Neuronal stem cell (in vitro differentiated cells): Measurements from ENCODE around the gene YAF2.

Source experiments
- DNase-seq: peaks from one replicate; pipeline ENCODE4 v3.0.0-alpha.2; 2013; ENCODE audit warnings: low spot score
- H2AFZ ChIP-seq: one replicate; pipeline ENCODE4 v1.6.1; 2013; ENCODE audit warnings: mild to moderate bottlenecking, low read length, inconsistent platforms
- H2AK5ac ChIP-seq: 2 replicates; pipeline ENCODE4 v1.6.1; 2013; ENCODE audit warnings: low read depth, mild to moderate bottlenecking, inconsistent platforms, low read length, moderate library complexity, mixed read lengths
- H2BK120ac ChIP-seq: 2 replicates; pipeline ENCODE4 v1.6.1; 2013; ENCODE audit warnings: low read depth, mild to moderate bottlenecking, inconsistent platforms, low read length, moderate library complexity, mixed read lengths
- H2BK12ac ChIP-seq: one replicate; pipeline ENCODE4 v1.6.1; 2013; ENCODE audit warnings: low read length, inconsistent platforms
- H2BK15ac ChIP-seq: 2 replicates; pipeline ENCODE4 v1.6.1; 2013; ENCODE audit warnings: mild to moderate bottlenecking, low read length, inconsistent platforms, mixed read lengths
- H2BK5ac ChIP-seq: one replicate; pipeline ENCODE4 v1.6.1; 2013; ENCODE audit warnings: inconsistent platforms, mild to moderate bottlenecking, low read length, moderate library complexity
- H3K14ac ChIP-seq: one replicate; pipeline ENCODE4 v1.6.1; 2013; ENCODE audit warnings: low read length, inconsistent platforms
- H3K18ac ChIP-seq: 2 replicates; pipeline ENCODE4 v1.6.1; 2013; ENCODE audit warnings: low read length, inconsistent platforms
- H3K23ac ChIP-seq: 2 replicates; pipeline ENCODE4 v1.6.1; 2013; ENCODE audit warnings: low read depth, mild to moderate bottlenecking, mixed read lengths, low read length, inconsistent platforms; ENCODE audit not compliant: poor library complexity
- H3K27ac ChIP-seq: replicated peaks from 3 replicates; pipeline ENCODE4 v1.5.1; 2013; ENCODE audit warnings: low read length, inconsistent platforms
- H3K27me3 ChIP-seq, 3 experiments: 2 replicates each; pipeline ENCODE4 v1.6.1; 2013; ENCODE audit warnings: low read length in 3 of 3, mild to moderate bottlenecking in 2 of 3, inconsistent platforms in 1 of 3, low read depth in 1 of 3, mixed read lengths in 1 of 3, moderate library complexity in 1 of 3; ENCODE audit not compliant: control insufficient read depth in 3 of 3, insufficient read depth in 3 of 3
- H3K36me3 ChIP-seq, 2 donors: replicated peaks in 1 of 2; 2 replicates each; pipeline ENCODE4 v1.6.1; 2013; ENCODE audit warnings: low read length in 2 of 2; ENCODE audit not compliant: control insufficient read depth in 2 of 2, insufficient read depth in 2 of 2
- H3K4ac ChIP-seq: 2 replicates; pipeline ENCODE4 v1.6.1; 2013; ENCODE audit warnings: inconsistent platforms, mild to moderate bottlenecking, low read length, moderate library complexity
- H3K4me1 ChIP-seq, 2 donors: 1 replicate in 1 of 2; 2 replicates in 1 of 2; pipeline ENCODE4 v1.6.1; 2013; ENCODE audit warnings: low read length in 2 of 2, low read depth in 1 of 2; ENCODE audit not compliant: control insufficient read depth in 2 of 2, insufficient read depth in 1 of 2
- H3K4me2 ChIP-seq: one replicate; pipeline ENCODE4 v1.6.1; 2013; ENCODE audit warnings: mild to moderate bottlenecking, low read length, inconsistent platforms; ENCODE audit not compliant: insufficient read depth, poor library complexity, severe bottlenecking
- H3K4me3 ChIP-seq, 2 donors: 2 replicates each; pipeline ENCODE4 v1.5.1; 2013; ENCODE audit warnings: low read length in 2 of 2, mild to moderate bottlenecking in 2 of 2, inconsistent platforms in 1 of 2, moderate library complexity in 1 of 2
- H3K79me1 ChIP-seq: one replicate; pipeline ENCODE4 v1.6.1; 2013; ENCODE audit warnings: low read depth, mild to moderate bottlenecking, inconsistent platforms, low read length, moderate library complexity
- H3K9ac ChIP-seq: one replicate; pipeline ENCODE4 v1.6.1; 2013; ENCODE audit warnings: mild to moderate bottlenecking, low read depth, low read length, inconsistent platforms; ENCODE audit not compliant: poor library complexity
- H3K9me3 ChIP-seq, 2 donors: replicated peaks in 1 of 2; 2 replicates each; pipeline versions ENCODE3 to v1.6.1; 2013; ENCODE audit warnings: low read length in 2 of 2, mild to moderate bottlenecking in 2 of 2, inconsistent platforms in 1 of 2, low read depth in 1 of 2, mixed read lengths in 1 of 2, moderate library complexity in 1 of 2; ENCODE audit not compliant: control insufficient read depth in 2 of 2, insufficient read depth in 1 of 2
- H4K8ac ChIP-seq: one replicate; pipeline ENCODE4 v1.6.1; 2013; ENCODE audit warnings: low read depth, mild to moderate bottlenecking, inconsistent platforms, low read length, moderate library complexity
- H4K91ac ChIP-seq: one replicate; pipeline ENCODE4 v1.6.1; 2013; ENCODE audit warnings: low read length, low read depth, mild to moderate bottlenecking, inconsistent platforms; ENCODE audit not compliant: poor library complexity
- whole genome bisulfite sequencing, 2 donors: extraction: QIAGEN DNeasy Blood & Tissue Kit; methylation state at CpG; one replicate each; pipeline ENCODE4 v1.1.7; 2013; ENCODE audit warnings: missing lambda C conversion rate in 2 of 2, mixed read lengths in 1 of 2; ENCODE audit not compliant: insufficient read length in 2 of 2, insufficient replicate concordance in 1 of 2; ENCODE audit errors: extremely low coverage in 2 of 2; 5-methylcytosine and 5-hydroxymethylcytosine counted together

YAF2 gene

GRCh38 chr12:42118136-42118879 lies 119.7 kb downstream of the YAF2 start:
- Histone ChIP-seq H3K27ac (no peak overlapping the region), H3K4me1 (no peaks in the 10 kb centered on the region), H2AFZ (no peak overlapping the region), H3K14ac (no peak overlapping the region), H3K4me3 (no peak overlapping the region), H4K8ac (no peak overlapping the region), H2BK15ac (no peak overlapping the region), H2BK12ac (no peak overlapping the region), H3K27me3 (no peaks in the 10 kb centered on the region), H3K23ac (no peak overlapping the region), H3K4ac (no peak overlapping the region), H4K91ac (no peak overlapping the region), H3K9ac (no peak overlapping the region), H3K9me3 (peaks cover 0 to 9% of the 10 kb centered on the region in 2 donors), H2BK120ac (no peak overlapping the region), H2AK5ac (no peak overlapping the region), H3K79me1 (no peaks in the 10 kb centered on the region), H3K4me2 (no peak overlapping the region), H2BK5ac (no peak overlapping the region), H3K18ac (no peak overlapping the region), H3K36me3 (peaks cover 3 to 27% of the 10 kb centered on the region in 2 donors)
- DNase-seq: no peak
- WGBS, 2 donors: no CpG with 5 or more reads among the region's 5 CpGs

DNA sequence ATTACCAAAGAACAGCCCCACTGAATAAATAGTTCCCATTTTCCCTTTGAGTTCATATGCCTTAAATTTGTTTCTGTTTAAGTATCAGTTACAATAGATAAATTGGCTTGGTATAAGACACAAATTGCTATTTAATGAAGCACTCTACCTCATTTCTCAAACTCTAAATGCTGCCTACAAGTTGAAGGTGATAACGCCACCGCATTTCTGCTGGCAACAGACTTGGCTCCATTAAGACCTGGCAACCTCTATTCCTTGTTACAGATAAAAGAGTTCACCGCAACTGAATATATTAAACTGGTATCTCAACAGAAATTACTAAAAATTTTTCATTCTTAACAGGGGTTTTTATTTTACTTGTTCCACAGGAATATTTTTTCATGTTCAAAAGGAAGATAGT lies 129.0 kb downstream of the YAF2 start:
- no peaks in the 10 kb centered on the region for H3K79me1 ChIP-seq
- no peak overlapping the region for H2BK12ac ChIP-seq
- no peak overlapping the region for H4K91ac ChIP-seq
- no peak overlapping the region for H3K23ac ChIP-seq
- H3K18ac ChIP-seq: no peak overlapping the region
- H3K9me3 ChIP-seq: peaks cover 0 to 13% of the 10 kb centered on the region in 2 donors
- no peak overlapping the region for H3K4me2 ChIP-seq
- H3K14ac ChIP-seq: no peak overlapping the region
- WGBS, 2 donors: no CpG with 5 or more reads among the region's 3 CpGs
- H2BK15ac ChIP-seq: no peak overlapping the region
- no peak for DNase-seq
- H2AFZ ChIP-seq: no peak overlapping the region
- no peak overlapping the region for H2BK5ac ChIP-seq
- no peaks in the 10 kb centered on the region for H3K27me3 ChIP-seq
- H3K4me1 ChIP-seq: no peaks in the 10 kb centered on the region
- no peak overlapping the region for H2BK120ac ChIP-seq
- no peak overlapping the region for H3K9ac ChIP-seq
- no peak overlapping the region for H2AK5ac ChIP-seq
- no peak overlapping the region for H3K4me3 ChIP-seq
- no peak overlapping the region for H4K8ac ChIP-seq
- H3K27ac ChIP-seq: no peak overlapping the region
- no peak overlapping the region for H3K4ac ChIP-seq
- H3K36me3 ChIP-seq: peaks cover 0 to 69% of the 10 kb centered on the region in 2 donors
